ENCODE results near the gene SYT7.

SYT7 gene

GRCh38 chr11:61555978-61556377, 24.9 kb downstream of the SYT7 start:
- no peak overlapping the region for H3K4me3 ChIP-seq (ENCODE audit: low read depth in 1 of 2, low read length in 2 of 2)

GRCh38 chr11:61555051-61555969, 25.6 kb downstream of the SYT7 start:
- no peaks in the 10 kb centered on the region for H3K79me2 ChIP-seq (ENCODE audit: insufficient read depth, low read length)
- no peaks in the 10 kb centered on the region for H3K9me3 ChIP-seq (ENCODE audit: insufficient read depth, low read length, severe bottlenecking)
- DNase-seq, result no peak
- H3K4me3 ChIP-seq (ENCODE audit: low read depth in 1 of 2, low read length in 2 of 2), result no peak overlapping the region
- H3K36me3 ChIP-seq (ENCODE audit: insufficient read depth, low read length), result no peaks in the 10 kb centered on the region
- H3K4me2 ChIP-seq (ENCODE audit: insufficient read depth, low read length), result no peak overlapping the region
- no peak overlapping the region for H3K27ac ChIP-seq (ENCODE audit: low read length)
- no peaks in the 10 kb centered on the region for H3K4me1 ChIP-seq (ENCODE audit: insufficient read depth, low read length)
- ATAC-seq (ENCODE audit: insufficient read depth, low read depth), result no peak
- no peak for TF ChIP-seq CTCF (IDR thresholded peaks at IDR 0.05; ENCODE audit: borderline replicate concordance, extremely low read depth, low read length, poor library complexity, severe bottlenecking)
- TF ChIP-seq EZH2 (IDR thresholded peaks at IDR 0.05; ENCODE audit: borderline replicate concordance, low read depth, low read length, severe bottlenecking), result no peak
- peaks cover 17% of the 10 kb centered on the region for H4K20me1 ChIP-seq (ENCODE audit: insufficient read depth, low read length)
- H3K9ac ChIP-seq (ENCODE audit: low read depth, low read length), result no peak overlapping the region
- peaks cover 8% of the 10 kb centered on the region for H3K27me3 ChIP-seq (ENCODE audit: insufficient read depth, low read length, poor library complexity)
- H2AFZ ChIP-seq (ENCODE audit: low read depth, low read length), result no peak overlapping the region

More at GRCh38 chr11:61555978-61556377, 24.9 kb downstream of the SYT7 start:
- ATAC-seq (ENCODE audit: insufficient read depth, low read depth), result no peak
- no peaks in the 10 kb centered on the region for H3K4me1 ChIP-seq (ENCODE audit: insufficient read depth, low read length)
- no peaks in the 10 kb centered on the region for H3K79me2 ChIP-seq (ENCODE audit: insufficient read depth, low read length)
- H3K36me3 ChIP-seq (ENCODE audit: insufficient read depth, low read length), result no peaks in the 10 kb centered on the region
- no peak overlapping the region for H3K27ac ChIP-seq (ENCODE audit: low read length)
- no peak for DNase-seq
- TF ChIP-seq EZH2 (IDR thresholded peaks at IDR 0.05; ENCODE audit: borderline replicate concordance, low read depth, low read length, severe bottlenecking) (no peak), CTCF (IDR thresholded peaks at IDR 0.05; ENCODE audit: borderline replicate concordance, extremely low read depth, low read length, poor library complexity, severe bottlenecking) (no peak)
- H4K20me1 ChIP-seq (ENCODE audit: insufficient read depth, low read length), result peaks cover 22% of the 10 kb centered on the region
- H3K9ac ChIP-seq (ENCODE audit: low read depth, low read length), result no peak overlapping the region
- H2AFZ ChIP-seq (ENCODE audit: low read depth, low read length), result no peak overlapping the region
- H3K9me3 ChIP-seq (ENCODE audit: insufficient read depth, low read length, severe bottlenecking), result no peaks in the 10 kb centered on the region
- H3K27me3 ChIP-seq (ENCODE audit: insufficient read depth, low read length, poor library complexity), result peaks cover 8% of the 10 kb centered on the region
- H3K4me2 ChIP-seq (ENCODE audit: insufficient read depth, low read length), result no peak overlapping the region

GRCh38 chr11:61554172-61554988, 26.5 kb downstream of the SYT7 start:
- TF ChIP-seq CTCF (IDR thresholded peaks at IDR 0.05; ENCODE audit: borderline replicate concordance, extremely low read depth, low read length, poor library complexity, severe bottlenecking) (no peak), EZH2 (IDR thresholded peaks at IDR 0.05; ENCODE audit: borderline replicate concordance, low read depth, low read length, severe bottlenecking) (no peak)
- H3K27ac ChIP-seq (ENCODE audit: low read length), result no peak overlapping the region
- DNase-seq (no peak), ATAC-seq (ENCODE audit: insufficient read depth, low read depth) (no peak)
- H3K4me1 ChIP-seq (ENCODE audit: insufficient read depth, low read length), result no peaks in the 10 kb centered on the region
- no peak overlapping the region for H3K9ac ChIP-seq (ENCODE audit: low read depth, low read length)
- H3K9me3 ChIP-seq (ENCODE audit: insufficient read depth, low read length, severe bottlenecking), result no peaks in the 10 kb centered on the region
- H3K79me2 ChIP-seq (ENCODE audit: insufficient read depth, low read length), result no peaks in the 10 kb centered on the region
- H3K27me3 ChIP-seq (ENCODE audit: insufficient read depth, low read length, poor library complexity), result peaks cover 8% of the 10 kb centered on the region
- no peak overlapping the region for H2AFZ ChIP-seq (ENCODE audit: low read depth, low read length)
- H4K20me1 ChIP-seq (ENCODE audit: insufficient read depth, low read length), result peaks cover 22% of the 10 kb centered on the region
- H3K4me3 ChIP-seq (ENCODE audit: low read depth in 1 of 2, low read length in 2 of 2), result no peak overlapping the region
- no peaks in the 10 kb centered on the region for H3K36me3 ChIP-seq (ENCODE audit: insufficient read depth, low read length)
- H3K4me2 ChIP-seq (ENCODE audit: insufficient read depth, low read length), result no peak overlapping the region

Data from DND-41 (cell line).